ENCODE results near the gene COQ9.

Gene COQ9

DNA sequence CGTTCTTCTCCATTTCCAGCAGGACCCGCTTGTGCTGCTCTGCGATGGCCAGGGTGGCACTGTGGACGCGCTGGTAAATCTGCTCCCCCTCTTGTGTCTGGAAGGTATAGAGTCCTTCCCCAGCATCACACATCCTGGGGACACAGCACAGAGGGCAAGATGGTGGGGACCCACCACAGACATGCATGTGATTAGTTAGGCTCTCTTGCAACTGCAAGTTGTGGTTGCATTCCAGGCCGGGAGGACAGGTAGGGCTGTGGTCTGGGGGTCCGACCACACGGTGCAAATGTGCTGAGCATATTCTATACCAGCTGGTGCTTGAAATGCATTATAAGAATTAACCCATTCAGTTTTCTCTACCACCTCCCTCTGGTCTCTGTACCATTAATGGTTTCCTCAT lies 26.6 kb downstream of the COQ9 start:
- DNase-seq, result no peak

GRCh38 chr16:57474671-57475661 lies 27.7 kb downstream of the COQ9 start:
- DNase-seq, result no peak

DNA sequence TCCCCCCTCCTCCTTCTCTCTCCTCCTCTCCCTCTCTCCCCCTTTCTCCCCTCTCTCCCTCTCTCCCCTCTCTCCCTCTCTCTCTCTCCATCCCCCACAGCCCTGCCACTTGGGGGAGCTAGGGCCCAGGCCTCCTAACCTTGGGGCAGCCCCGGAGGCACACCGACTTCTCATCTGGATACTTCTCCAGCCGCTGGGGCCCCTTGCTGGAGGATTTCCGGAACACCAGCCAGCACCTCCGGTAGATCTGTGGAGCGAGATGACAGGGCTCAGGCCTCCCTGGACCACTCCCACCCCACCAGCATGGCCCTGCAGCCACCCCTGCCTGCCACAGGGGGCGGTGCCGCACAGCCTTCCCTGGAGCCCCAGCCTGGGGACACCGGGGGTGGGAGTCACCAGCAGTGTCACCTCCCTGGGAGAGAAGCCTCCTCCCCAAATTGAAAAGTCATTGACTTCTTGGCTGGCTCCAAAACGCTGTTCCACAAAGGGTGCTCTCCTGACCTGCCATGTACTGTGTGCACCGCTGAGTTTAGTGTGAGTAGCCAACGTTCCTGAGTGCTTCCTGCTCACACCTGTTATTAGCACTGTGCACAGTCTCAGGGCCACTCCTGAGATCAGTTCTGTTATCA lies 28.5 kb downstream of the COQ9 start:
- peak; percentile 50 to 76 for DNase-seq

- DNase-seq, result no peak
Measured at GRCh38 chr16:57476546-57477410, 29.5 kb downstream of the COQ9 start.

DNA sequence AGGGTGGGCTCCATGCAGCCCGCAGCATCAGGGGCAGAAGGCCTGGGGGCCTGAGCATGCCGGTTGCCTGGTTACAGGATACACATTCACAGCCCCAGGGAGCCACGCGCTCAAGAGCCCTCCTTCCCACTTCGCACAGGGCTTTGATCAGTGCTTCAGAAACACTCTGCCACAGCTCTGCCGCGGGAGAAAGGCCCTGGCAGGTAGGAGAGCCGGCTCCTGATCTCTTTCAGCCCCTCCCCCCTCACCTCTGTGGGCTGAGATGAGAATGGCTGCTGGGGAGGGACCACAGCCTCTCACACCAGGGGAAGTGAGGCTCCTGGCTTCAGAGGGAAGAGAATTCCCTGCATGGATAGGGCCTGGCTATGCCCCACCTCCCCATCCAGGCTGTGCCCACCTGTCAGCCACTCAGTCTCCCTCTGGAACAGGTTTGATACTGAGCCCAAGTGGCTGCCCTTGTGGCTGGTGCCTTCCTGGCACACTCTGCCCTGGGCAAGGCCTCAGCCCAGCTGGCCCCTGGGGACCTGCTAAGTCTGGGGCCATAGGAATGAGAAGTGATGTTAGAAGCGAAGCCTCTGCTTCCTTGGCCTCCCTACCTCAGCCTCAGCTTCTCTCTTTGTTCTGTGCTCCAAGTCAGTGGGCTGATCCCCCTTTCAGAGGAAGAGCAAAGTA lies 30.4 kb downstream of the COQ9 start:
- DNase-seq, result no peak

DNA sequence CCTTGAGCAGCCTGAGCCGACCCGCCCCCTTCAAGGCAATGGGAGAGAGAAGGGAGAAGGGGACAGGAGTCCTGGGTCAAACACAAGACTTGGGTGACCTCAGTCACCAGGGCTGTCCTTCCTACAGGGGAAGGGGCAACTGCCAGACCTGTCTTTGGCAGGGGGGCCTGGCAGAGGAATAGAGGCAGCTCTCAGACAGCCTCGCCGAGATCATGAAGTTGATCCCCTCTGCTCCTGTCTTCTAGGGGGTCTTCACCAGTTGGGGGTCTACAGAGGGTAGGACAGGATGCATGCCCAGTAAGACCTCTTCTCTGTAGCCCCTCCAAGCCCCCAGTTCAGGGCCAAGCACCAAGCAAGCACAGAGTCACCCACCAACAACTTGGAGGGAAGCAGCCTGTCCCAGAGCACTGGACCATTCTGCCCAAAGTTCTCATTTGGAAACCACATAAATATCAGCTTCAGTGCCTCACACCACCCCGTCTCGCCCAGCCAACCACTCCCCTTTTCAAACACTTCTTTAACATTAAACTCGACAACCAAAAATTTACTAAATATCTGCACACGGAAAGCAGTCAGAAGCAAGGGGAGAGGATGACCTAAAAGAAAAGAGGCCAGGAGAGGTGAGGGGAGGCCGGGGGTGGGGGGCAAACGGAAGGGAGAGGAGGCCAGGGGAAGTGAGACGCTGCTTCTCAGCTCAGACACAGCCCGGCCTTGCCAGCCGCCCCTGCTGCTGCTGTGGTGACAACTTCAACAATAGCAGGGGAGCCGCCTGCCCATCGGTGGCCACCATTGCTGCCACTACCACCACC lies 31.3 kb downstream of the COQ9 start:
- no peak for DNase-seq

DNA sequence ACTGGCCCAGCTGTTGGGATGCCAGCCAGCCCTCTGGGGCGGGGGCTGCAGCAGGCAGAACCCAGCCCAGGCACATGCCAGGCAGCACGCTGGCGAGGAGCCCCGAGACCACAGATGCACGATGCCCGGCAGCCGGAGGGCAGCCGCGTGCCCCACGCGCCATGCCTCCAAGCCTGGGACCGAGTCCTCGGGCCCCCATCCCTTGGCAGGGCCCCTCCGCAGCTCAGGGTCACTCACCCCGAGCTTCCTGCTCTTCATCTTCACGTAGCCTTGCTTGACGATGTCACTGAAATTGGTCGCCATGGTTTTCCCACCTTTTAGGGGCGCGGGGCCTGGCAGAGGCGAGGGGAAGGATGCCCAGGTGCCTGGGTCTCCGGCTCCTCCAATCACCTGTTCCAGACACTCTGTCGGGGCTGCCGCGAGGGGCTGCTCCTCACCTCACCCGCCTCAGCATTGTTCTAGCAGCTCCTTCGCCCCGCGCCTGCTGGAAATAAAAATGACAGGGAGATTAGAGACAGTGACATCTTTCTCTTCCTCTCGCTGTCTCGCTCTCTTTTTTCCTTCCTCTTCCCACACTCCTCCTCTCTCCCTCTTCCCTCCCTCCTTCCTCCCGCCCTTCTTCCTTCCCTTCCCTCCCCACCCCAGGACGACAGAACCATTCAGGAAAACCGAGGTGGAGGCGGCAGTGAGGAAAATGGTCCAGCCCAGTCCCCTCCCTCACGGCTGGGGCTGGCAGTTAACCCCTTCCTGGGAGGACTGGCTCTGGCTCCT lies 32.1 kb downstream of the COQ9 start:
- DNase-seq, result no peak

DNA sequence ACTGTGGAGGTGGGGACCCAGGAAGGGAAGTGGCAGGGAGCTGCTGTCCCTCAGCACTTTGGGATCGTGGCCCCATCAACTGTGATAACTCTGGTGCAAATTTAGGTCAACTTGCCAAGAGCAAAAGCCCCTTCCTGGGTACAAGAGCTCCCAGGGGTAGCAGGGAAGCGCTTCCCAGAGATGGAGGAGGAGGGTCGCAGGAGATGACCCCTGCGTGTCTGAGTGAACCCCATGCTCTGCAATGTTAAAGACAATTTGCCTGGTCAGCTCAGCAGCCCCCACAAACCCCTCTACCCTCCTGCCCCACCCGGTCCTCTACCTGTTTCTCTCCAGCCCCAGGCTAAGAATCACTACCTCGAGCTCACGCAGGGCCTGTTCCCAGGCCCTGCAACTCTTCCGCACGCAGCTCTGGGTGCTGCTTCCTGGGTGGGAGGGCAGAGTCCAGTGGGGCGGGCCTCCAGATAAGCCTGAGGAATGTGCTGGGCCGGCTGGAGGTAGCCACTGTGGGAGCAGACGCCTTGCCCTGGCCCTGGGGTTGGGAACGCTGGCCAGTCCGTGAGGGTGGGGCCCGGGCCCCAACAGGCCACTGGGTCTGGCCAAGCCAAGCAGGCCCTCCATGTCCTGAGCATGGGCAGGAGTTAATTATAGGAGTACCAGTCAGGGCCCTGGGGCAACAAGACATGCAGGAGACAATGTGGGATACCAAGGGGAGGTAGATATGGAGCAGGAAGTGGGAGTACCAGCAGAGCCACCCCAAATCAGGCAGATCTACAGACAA lies 32.9 kb downstream of the COQ9 start:
- no peak for DNase-seq

DNA sequence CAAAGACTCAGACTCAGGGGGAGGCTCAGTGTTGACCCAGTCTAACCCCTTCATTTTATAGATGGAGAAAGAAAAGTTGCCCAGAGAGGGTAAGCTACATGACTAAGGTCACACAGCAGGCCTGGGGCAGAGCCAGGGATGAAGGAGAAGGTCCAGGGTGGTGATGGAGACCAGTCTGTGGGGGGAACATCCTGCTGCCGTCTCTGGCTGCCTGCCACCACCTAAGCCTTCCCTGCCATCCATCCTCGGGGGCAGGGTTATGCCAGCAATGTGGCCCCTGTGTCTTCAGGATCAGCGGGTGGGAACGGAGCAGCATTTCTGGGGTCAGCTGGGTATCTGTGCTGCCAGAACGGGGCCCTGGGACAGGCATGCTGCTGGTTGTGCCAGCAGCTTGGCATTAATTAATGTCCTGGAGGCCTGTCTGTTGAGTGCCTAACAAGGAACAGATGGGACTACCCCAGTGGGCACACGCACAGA lies 33.5 kb downstream of the COQ9 start:
- DNase-seq, result no peak

- DNase-seq, result no peak
Measured at GRCh38 chr16:57481421-57481820, 34.1 kb downstream of the COQ9 start.

GRCh38 chr16:57482845-57483545 lies 35.7 kb downstream of the COQ9 start:
- DNase-seq, result no peak

DNA sequence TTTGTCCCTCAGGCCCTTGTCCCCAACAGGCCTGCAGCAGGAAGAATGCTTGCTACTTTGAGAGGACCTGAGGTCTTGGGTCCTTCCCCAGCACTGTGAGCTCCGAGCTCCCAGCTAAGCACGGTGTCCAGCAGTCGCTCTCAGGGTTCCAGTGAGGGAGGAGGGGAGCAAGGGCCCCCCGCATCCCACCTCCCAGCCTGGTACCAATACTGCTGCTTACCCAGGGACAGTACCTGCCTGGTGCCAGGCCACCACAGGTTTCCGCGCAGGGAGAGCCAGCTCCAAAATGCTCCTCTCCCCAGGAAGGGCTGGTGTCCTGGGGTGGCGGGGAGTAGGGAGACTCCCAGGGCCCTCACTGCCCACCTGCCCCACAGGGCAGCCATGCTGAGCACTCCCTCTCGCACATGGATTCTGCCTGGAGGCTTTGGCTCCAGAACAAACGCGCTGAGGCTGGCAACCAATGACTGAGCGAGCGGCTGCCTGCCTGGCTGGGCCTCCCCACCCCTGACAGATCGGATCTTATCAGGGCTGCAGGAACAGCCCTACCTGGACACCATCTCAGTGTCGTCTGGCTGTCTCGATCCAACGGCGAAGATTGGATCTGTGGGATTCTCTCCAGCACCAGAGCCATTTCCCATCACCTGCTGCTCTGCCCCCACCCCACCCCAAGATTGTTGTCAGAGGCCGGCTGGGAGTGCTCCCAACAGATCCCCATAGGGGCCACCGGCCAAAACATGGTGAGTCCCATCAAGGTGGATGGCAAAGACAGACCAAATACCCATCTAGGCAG lies 36.6 kb downstream of the COQ9 start:
- no peak for DNase-seq

DNA sequence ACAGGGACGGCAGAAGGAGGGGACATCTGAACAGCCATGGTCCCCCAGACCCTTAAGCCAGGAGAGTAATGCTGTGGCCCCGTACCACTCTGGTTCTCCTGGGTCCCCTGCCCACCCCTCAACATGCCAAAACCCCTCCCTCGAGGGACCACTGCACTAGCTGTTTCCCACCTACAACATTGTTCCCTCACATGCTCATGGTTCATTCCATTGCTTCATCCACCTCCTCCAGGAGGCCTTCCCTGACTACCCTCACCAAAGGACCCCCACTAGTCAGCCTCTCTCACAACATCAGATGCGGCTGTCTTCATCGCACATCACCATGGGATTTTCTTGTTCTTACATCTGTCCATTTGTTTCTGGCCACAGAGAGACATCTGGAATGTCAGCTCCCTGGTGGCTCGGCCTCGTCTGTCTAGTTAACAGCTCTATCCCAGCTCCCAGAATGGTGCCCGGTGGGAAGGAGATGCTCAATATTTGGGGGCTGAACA lies 37.3 kb downstream of the COQ9 start:
- DNase-seq, result no peak

DNA sequence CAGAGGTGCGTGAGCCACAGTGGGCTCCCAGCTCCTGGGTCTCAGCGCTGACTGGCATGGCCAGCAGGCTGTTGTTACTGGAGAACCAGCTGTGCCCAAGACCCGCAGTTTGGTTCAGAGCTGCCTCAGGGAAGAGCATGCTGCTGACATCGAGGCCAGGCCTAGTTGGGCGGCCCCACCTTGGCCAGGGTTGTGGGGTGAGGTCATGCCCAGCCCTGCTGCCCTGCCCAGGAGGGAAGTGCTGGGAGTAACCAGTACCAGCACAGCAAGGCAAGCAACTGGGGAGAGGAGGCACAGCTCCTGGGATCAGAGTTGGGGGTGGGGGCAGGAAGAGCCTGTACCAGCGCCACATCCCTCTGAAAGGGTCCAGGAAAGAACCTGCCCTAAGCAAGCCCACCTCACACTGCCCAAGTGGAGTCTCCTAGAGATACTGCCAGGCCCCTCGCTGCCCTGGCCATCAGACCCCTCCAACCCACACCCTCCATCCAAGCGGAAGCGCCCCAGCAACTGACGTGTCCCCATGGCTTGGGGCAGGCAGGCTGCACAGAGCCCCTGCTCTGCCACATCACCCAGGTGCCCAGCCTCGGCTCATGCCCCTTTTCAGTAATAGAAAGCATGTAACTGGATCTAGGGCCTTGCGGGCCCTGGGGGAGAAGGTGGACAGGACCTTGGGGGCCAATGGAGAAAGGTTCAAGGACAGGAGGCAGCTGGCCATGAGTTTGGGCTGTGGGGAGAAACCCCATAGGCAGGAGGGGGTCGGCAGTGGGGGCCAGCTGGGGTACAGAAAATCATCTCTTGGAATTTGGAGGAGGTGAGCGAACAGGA lies 38.0 kb downstream of the COQ9 start:
- no peak for DNase-seq

DNA sequence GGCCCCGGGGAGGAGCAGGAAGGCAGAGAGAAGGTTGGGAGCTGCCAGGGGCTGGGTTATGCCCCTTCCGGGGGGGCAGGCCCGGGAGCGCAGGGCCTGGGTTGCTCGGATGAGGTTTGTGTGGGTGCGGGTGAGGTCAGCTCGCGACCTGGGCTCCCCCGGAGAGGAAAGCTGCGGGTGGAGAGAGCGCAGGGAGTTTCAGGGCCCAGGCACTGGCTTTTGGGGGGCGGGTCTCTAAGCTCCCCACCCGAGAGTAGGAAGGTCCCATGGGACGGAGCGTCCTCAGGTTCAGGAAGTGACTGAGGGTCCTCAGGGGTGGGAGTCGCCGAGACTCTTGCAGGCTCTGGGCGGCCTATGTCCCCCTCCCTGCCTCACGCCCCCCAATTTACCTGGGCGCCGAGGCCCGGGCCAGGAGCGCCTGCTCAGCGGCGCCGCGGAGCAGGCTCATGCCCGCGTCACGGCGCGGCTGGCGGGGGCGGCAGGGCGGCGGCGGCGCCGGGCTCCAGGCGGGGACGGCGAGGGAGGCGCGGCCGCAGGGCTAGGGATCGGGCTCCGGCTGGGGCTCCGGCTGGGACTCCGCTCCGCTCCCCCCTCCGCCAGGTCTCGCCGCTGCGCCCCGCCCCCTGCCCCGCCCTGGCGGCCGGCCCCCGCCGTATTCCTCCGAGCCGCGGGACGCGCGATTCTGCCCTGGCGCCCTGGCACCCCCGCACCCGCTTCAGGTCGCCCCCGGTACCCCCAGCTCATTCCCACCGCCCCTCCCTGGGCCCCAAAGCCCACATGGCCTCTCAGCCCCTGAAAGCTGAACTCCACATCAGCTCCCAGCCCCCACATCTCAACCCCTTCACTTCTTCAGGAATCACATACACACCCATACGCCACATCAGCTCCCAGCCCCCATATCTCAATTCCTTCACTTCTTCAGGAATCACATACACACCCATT lies 38.9 kb downstream of the COQ9 start, which contains the start of gene DOK4:
DOK4 (minus strand) TSS at position 578 of the 942 bp plus-strand sequence. CDS start 6,986 bp downstream, outside the sequence.
- peak; percentile 36 to 67 for DNase-seq
